GM18868 (cell line): Measurements from ENCODE around the gene RAB3IL1.
A peak's percentile ranks its signal among the peaks of the same experiment; 100 is the strongest.

Experiments used
- ATAC-seq: cut with Tn5 transposase; IDR thresholded peaks from one replicate; pipeline ENCODE4 v1.9.1; 2021; ENCODE audit warnings: mild to moderate bottlenecking, moderate library complexity; ENCODE audit not compliant: unreplicated experiment

The RAB3IL1 gene

DNA sequence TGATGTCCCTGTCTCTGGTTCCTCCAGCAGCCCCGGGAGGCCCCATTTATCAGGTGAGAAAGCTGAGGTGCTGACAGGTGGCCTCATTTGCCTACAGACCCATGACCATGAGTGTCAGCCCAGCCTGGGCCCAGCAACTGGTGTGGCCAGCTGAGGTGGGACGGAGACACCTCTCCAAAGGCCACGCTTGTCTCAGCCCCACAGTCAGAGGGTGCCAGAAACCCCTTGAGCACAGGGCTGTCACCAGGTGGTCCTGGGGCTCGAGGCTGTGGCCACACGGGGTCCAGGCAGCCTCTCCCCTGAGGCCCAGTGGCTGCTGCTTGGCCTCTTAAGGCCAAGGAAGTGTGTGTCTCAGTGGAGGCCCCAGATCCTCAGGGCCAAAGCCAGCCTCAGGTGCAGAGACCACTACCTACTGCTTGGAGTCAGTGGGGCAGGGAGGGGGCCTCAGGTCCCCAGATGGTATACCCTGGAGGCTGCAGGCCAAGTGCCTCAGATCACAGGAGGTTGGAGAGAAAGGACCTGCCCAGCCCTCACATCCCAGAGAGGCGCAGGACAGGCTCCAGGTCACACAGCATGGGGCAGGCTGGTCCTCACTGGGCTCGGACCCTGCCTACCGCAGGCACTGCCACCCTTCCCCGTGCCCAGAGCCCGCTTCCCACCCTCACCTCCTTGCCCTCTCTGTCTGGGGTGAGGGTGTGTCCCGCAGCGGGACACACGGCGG lies 11.4 kb downstream of the RAB3IL1 start:
- no peak for ATAC-seq

DNA sequence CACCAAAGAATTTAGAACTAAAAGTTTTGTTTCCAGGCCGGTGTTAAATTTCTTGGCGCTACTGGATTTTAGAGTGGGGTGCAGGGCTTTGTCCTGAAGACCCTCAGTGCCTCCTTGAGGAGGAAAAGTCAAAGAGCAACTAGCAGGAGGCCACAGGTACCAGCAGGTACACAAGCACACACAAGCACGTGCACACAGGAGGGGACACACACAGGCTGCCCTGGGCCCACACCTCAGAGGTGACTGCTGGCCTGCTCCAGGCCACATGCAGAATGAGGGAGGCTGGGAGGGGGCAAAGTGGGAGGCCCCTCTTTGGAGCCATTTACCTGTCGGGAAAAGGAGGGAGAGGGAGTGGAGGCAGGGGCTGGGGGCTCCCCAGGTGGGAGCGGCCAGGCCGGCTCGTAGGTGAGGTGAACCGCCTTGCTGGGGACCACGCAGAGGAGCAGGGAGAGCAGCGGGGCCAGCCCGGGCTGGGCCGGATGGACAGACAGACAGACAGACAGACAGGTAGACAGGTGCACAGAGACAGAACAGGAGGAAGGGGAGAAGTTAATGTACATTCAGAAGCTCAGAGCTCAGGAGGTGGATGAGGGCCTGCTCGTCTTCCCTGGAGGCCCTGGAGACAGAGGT lies 12.2 kb downstream of the RAB3IL1 start:
- no peak for ATAC-seq

DNA sequence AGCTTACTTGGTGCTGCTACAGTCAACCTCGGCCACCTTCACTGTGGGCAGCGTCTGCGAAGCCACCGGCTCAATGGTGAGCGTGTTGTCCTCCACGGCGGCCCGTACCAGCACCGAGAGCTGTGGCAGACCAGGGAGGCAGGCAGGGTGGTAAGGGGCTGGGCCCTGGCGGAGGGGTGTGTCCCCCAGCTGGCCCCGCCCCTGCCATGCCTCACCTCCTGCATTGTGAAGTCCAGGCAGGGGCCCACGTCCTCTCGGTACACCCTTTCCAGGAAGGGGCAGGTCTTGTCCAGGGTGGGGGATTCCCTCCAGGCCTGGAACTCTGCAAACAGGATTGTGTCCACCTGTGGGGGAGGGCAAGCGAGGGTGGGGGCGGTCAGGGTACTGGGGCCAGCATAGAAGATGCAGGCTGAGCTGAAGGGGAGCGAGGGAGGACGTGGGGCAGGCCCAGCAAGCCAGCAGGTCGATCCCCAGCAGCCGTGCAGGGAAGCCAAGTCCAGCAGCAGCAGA lies 12.8 kb downstream of the RAB3IL1 start:
- ATAC-seq = no peak

DNA sequence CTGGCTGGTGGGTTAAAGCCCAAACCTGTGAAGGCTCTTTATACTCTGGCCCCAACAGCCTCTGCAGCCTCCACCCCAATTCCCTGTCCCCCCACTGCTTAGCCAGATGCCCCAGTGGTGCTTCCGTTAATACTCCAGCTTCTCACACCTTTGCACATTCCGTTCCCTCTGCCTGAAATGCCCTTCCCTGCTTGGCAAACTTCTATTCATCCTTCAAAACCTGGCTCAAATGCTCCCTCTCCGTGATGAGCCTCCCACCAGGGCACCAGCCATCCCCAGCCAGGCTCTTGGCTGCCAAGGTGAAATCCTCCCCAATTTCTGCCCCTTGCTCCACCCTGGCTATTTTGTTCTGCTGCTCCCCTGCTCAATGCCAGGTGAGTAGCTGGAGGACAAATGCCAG lies 13.5 kb downstream of the RAB3IL1 start:
- ATAC-seq = no peak

DNA sequence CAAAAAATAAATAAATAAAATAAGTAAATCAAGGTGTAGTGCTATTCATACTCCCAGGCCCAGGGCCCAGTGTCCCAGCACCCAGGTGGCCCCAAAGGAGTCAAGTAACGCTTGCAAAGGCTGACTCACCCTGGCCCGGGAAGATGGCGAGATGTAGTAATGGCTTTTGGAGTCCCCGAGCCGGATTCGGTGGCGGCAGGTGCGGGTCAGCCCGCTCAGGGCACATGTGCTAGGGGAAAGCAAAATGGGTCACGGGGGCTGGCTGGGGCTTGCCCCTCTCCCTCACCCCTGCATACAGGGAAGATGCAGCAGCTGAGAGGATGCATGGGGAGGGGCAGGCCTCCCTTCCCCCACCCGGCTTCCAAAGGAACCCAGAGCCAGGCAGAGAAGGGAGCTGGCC lies 15.1 kb downstream of the RAB3IL1 start:
- ATAC-seq = no peak

DNA sequence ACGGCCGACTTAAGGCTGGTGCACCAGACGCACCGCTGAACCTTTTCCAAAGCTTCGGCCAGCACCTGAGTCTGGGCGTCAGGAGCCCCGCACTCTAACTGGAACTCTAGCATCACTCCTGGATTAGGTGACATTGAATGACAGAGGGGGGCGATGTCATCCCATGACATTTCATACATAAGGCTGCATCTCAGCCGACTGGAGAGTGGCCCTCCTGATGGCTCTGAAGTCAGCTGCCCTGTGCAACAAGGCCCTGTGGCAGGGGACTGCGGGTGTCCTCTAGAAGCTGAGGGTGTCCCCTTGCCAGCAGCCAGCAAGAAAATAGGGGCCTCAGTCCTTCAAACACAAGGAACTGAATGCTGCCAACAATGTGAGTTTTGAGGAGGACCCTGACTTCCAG lies 16.0 kb downstream of the RAB3IL1 start:
- ATAC-seq = no peak

DNA sequence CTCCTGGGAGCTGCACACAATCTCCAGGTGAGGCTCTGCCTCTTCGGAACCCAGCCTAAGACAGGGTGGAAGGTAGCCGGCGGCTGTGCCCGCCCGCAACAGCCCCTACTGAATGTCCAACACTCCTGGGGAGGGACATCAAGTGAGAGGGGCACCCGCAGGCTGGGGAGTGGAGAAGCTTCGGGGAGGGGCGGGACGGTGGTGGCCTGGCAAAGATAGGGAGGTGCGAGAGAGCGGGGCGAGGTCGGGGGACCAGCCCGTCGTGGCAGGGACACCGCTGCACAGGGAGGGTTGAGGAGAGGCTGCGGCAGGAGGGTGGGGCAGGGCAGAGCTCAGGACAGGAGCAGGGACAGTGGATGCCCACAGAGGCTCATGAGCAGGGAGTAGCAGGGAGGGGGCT lies 17.1 kb downstream of the RAB3IL1 start:
- no peak for ATAC-seq

DNA sequence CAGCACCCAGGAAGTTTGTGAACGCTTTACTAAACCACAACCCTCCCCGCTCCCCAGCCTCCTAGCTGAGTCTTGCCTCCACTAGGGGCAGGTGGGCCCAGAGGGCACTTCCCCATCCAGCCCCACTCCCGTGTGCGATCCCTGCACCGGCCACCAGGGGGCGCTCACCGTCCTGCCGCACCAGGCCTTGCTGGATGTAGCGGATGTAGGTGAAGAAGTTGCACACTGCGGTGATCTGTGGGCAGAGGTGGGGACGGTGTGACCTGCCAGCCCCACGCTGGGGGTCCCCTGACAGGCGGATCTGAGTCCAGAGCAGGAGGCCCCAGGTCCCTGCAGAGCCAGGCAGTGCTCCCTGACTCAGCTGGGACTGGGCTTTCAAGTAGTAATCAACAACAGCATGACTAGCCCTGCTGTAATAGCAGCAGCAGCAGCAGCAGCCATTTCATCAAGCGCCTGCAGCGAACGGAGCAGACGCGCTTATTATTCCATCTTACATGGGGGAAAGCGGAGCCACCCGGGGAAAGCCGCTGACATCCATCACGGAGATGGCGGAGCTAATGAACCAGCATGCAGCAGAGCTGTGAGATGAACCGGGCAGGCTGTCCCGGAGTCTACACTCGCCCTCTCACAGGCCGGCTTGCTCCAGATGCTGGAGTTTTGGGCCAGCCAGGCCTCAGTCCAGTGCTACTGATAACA lies 18.1 kb downstream of the RAB3IL1 start:
- peak; percentile 67 for ATAC-seq

DNA sequence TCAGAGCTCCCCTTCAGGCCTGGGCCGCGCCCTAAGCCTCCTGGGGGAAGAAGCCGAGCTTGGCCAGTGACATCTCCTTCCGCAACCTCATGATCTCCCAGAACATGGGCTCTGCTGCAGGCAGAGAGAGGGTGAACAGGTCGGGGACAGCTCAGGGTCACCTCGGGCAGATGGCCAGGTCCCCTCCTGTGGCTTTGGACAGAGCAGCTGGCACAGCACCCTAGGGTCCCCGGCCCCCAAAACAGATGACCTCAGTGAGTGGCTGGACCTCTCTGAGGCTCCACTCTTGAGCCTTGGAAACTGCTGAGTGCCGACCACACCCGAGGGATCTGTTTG lies 19.2 kb downstream of the RAB3IL1 start:
- ATAC-seq = no peak

DNA sequence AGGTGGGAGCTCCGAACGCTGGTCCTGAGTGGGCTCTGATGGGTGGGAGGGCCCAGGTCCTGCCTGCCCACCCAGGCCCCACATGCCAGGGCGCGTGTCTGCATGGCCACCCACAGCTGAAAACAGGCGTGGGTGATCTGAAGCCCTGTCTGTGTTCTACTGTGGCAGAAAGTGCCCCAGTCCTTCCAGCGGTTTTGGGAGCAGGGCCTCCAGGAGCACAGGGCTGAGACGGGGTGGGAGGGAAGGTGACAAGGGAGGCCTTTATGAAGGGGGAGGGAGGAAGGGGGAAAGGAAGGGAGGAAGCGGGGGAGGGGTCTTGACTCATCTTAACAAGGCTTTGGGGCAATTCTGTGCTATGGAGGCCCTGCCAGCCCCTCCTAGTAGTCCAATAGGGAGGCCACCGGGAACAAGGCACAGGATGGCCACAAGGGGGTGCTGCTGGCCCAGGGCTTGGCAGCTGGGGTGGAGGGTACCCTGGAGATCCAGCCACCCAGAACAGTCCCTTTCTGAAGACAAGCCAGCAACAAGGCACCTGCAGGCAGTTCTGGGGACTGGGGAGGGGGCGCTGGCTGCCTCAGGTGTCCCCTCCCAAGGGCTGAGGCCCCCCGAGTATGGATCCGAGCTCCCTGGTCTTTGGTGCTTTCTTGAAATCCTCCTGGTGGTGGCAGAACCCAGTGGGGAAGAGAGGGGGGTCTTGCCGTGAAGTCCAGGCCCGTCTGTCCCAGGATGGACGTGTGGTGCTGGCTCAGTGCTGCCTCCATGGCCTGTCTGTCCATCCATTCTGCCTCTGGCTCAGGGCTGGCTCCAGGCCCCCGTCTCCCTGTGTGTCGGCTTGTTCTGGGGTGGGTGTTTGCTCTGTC lies 19.7 kb downstream of the RAB3IL1 start:
- ATAC-seq = no peak

DNA sequence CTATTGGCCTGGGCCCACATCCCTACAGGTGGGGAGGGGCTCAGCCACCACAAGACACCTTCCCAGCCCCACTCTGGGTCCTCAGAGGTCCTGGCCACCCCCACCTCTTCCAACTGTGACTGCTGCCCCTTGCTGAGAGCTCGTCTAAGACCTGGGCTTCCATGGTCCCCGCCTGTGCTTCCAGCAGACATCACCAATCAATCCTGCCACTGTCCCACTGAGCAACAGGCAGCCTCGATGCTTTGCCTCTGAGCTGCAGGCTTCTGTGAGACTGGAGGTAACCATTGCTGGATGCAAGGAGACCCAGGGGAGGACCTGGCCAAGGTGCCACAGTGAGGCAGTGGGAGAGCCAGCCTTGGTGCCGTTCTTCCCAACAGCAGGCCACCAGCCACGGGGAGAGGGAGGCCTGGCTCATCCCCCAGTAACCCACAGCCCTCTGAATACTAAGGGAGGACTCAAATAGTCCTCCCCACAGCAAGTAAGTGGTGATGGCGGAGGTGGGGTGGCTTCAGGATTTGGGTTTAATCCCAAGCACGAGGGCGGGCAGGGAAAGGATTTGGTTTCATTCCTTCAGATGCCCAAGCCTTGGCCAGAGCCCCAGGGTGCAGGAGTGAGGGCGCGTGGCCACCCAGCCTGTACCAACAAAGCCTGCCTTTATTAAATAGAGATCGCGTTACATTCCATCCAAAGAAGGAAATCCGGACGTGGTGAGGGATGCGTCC lies 20.5 kb downstream of the RAB3IL1 start:
- no peak for ATAC-seq

DNA sequence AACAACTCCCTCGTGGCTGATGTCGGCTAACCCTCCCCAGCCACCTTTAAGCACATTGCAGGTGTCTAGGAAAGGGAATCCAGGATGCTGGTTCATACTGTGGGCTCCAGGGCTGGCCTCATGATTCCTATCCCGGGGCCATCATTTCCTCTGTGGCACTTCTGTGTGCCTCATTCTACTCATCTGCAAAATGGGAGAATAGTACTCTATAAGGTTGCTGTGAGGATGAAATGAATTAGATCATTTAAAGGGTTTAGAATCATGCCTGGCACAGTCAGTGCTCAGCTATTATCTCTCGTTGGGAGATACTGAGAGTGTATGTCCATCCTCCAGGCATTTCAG lies 21.7 kb downstream of the RAB3IL1 start:
- no peak for ATAC-seq

DNA sequence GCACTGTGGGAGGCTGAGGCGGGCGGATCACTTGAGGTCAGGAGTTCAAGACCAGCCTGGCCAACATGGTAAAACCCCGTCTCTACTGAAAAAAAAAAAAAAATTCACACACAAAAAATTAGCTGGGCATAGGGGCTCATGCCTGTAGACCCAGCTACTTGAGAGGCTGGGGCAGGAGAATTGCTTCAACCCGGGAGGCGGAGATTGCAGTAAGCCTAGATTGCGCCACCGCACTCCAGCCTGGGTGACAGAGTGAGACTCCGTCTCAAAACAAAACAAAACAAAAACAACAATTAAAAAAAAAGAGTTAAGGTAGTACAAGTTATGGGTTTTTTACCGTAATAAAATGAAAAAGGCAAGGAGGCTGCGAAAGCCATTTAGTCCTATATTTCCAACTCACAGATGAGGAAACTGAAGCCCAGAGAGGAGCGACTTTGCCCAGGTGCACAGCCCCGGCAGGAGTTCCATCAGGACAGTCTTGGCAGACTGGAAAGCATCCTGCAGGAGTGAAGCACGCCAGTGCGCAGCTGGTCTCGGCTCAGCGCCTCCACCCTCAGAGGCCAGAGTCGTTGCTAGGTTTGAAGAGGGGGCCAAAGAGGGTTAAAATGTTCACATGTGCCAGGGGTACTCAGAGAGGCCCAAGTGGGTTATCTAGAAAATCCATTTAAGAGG lies 22.2 kb downstream of the RAB3IL1 start:
- ATAC-seq = no peak

DNA sequence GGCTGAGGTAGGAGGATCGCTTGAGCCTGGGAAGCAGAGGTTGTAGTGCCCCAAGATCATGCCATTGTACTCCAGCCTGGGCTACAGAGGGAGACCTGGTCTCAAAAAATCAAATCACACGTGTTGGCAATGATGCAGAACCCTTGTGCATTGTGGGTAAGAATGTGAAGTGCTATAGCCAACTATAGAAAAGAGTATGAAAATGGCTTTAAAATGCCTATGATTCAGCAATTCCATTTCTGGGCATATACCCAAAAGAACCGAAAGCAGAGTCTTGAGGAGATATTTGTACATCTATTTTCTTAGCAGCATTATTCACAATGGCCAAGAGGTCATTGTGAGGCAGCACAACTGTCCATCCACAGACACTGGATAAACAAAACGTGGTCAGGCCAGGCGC lies 23.4 kb downstream of the RAB3IL1 start:
- ATAC-seq = no peak

DNA sequence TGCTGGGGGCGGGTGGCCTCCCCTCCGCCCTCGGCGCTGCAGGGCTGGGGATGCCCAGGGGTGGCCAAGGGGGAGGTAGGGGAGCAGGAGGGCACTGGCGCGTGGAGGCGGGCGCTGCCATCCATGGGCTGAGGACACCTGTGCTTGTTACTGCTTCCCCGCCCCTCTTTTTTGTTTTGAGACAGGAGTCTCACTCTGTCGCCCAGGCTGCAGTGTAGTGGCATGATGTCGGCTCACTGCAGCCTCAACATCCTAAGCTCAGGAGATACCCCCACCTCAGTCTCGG lies 25.3 kb downstream of the RAB3IL1 start:
- peak; percentile 43 for ATAC-seq

DNA sequence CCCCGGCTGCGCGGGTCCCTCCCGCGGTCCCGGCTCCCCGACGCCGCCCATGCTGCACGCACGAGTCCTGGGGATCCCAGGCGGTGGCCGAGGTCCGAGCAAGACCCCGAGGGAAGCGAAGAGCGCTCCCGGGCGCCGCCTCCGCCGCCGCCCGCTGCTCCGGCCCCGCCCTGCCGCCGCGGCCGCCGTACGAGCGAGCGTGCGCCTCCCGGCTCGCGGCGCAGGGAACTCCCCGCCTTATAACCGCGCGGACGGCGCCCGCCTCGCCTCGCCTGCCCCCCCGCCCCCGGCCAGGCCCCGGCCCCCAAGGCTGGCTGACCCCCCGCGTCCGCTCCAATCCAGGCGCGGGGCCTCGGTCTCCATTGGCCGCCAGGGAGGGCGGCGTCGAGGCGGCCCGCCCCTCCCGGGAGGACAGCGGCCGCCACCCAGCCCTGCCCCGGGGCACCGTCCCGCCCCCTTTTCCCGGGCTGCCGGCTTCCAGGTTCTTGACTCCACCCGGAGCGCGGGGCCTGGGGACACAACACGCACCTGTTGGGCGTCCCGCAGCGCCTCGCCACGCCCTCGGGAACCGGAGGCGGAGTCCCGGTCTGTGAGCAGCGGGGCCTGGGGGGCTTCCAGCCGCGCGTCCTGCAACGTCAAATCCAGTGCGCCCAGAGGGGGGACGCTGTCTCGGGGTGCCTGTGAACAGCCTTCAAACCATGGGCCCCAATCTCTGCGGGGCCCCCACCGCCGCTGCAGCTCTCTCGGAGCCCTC lies 25.9 kb downstream of the RAB3IL1 start, which contains the start of gene FADS3:
FADS3 (minus strand) TSS at position 215 of the 754 bp plus-strand sequence; CDS start at position 51, 164 bp downstream.
- peak; percentile 51 for ATAC-seq

DNA sequence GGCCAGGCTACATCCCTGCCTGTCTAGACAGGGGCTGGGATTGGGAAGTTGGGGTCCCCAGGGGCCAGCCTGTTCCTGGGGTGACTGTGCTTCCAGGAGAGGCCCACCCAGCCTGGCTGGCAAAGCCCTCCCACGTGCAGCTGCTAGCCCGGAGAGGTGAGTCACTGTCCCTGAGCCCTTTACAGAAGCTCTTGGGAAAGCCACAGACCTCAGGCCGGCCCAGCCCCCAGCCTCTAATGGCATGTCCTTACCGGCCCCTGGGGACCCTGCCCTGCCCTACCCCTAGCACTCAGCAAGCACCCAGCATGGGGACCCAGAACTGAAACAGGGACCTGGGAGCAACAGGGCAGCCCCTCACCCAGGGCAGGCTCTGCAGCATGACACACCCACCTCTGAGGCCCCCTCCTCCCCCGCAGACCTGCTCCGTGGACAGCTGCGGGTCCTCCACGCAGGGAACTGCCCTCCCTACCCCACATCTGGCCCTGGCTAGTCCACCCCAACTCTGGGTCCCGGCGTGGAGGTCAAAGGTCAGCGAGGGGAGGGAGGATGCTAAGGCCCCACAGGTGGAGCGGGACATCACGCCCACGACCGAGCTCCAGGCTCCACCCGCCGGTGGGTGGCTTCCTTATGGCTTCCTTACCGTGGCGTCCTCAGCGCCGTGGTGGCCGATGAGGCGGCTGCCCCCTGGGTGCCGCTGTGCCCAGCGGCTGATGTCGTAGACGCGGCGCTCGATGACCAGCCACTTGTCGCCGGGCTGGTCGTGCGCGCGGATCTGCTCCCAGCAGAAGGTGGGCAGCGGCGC lies 26.6 kb downstream of the RAB3IL1 start:
- peak; percentile 16 for ATAC-seq

DNA sequence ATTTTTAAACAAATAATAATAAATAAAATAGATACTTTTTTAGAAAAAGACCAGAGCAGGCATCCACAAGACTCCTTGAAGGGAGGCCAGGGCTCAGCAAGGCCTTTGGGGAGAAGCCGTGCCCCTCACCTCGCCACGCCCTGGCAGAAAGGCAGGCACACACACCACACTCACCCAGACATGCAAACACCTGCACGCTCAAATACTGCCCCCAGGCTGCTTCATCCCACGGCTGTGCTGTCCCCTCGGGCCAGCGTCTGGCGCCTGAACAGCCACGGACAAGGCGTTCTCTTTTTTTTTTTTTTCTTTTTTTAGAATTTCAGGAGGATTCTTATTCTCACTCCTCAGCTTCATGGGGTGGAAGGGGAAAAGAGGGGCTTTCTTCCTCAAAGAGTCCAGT lies 27.5 kb downstream of the RAB3IL1 start:
- no peak for ATAC-seq

DNA sequence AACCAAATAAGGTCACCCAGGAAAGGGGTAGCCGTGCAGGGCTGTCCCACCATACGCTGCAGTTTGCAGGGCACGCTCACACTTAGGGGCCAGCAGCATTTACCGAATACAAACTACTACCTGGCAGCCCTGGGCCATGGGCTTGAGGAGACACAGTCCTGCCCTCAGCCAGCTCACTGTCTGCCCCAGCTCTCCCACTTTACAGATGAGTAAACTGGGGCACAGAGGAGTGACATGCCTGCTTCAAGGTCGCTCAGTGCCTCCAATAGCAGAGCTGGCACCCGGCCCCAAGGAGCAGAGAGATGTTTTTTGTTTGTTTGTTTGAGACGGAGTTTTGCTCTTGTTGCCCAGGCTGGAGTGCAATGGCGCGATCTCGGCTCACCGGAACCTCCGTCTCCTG lies 28.8 kb downstream of the RAB3IL1 start:
- ATAC-seq = no peak
